Measurements from ENCODE around the gene CLUH.
"Not testable (repeated sequence)": the region's sequence is repeated elsewhere in the genome, so short reads cannot be mapped to it uniquely, and the experiment has no call there.

CLUH gene

GRCh38 chr17:2685696-2686095, 25.9 kb downstream of the CLUH start:
- DNase-seq, result no peak

GRCh38 chr17:2684549-2684948, 27.0 kb downstream of the CLUH start:
- no peak for DNase-seq

GRCh38 chr17:2683912-2684311, 27.7 kb downstream of the CLUH start:
- DNase-seq, result no peak

GRCh38 chr17:2682176-2682938, 29.2 kb downstream of the CLUH start:
- DNase-seq, result no peak

DNA sequence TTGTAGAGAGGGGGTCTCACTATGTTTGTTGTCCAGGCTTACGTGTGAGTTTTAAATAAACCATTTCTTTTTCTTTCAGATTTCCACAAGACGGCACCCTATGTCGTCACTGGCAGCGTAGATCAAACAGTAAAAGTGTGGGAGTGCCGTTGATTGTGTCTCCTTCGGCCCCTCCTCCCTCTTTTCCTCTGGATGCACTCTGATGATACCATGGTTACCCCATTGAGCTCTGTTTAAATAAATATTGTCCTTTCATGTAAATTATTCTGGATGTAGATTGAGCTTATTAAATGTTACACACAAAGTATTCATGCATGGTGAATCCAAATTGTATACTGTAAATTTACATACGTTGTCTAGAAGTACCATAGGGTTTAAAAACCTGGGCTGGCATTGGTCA, 29.9 kb downstream of the CLUH start:
- DNase-seq, result no peak

DNA sequence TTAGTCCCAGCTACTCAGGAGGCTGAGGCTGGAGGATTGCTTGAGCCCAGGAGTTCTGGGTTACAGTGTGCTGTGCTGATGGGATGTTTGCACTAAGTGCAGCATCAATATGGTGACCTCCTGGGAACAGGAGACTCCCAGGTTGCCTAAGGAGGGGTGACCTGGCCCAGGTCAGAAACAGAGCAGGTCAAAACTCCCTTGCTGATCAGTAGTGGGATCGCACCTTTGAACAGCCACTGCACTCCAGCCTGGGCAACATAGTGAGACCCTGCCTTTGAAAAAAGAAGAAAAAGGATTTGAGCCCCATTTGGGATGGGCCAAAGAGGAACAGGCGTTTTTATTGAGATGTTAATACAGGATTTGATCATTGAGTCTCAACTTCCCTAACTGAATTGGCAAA, 30.6 kb downstream of the CLUH start:
- DNase-seq, result no peak

GRCh38 chr17:2679247-2679646, 32.3 kb downstream of the CLUH start:
- DNase-seq, result not testable (repeated sequence)

DNA sequence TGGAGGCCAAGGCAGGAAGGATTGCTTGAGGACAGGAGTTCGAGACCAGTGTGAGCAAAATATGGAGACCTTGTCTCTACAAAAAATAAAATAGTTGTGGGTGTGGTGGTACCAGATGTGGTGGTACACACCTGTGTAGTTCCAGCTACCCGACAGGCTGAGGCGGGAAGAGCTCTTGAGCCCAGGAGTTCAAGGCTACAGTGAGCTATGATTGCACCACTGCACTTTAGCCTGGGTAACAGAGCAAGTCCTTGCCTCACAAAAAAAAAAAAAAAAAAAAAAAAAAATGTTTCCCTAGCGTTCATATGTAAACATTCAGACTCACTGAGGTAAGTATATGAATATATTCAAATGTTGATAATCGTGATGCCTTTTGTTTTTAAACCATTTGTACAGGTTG, 39.5 kb downstream of the CLUH start:
- DNase-seq, result no peak

DNA sequence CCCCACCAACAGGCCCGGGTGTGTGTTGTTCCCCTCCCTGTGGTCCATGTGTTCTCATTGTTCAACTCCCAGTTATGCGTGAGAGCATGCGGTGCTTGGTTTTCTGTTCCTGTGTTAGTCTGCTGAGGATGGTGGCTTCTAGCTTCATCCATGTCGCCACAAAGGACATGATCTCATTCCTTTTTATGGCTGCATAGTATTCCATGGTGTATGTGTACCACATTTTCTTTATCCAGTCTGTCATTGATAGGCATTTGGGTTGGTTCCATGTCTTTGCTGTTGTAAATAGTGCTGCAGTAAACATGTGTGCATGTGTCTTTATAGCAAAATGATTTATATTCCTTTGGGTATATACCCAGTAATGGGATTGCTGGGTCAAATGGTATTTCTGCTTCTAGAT, 51.2 kb downstream of the CLUH start:
- DNase-seq, result not testable (repeated sequence)

- DNase-seq, result not testable (repeated sequence)
Measured at GRCh38 chr17:2659337-2659736, 52.2 kb downstream of the CLUH start.

- no peak for DNase-seq
Measured at GRCh38 chr17:2656283-2656682, 55.3 kb downstream of the CLUH start.

DNA sequence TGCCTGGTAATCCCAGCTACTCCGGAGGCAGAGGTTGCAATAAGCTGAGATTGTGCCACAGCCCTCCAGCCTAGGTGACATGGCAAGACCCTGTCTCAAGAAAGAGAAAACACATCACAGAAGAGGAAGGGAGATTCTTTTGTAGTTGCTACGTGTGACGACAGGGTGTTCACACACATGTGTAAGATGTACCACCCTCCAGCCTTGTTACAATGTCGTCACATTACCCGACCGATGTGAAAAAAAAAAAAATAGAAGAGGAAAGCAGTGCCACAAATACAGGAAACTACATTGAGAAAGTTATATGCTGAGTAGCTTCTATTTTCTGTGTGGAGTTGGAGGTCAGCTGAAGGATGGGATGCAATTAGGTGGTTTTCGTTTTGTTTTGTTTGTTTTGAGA, 56.0 kb downstream of the CLUH start:
- DNase-seq, result no peak

GRCh38 chr17:2652911-2653310, 58.7 kb downstream of the CLUH start:
- not testable (repeated sequence) for DNase-seq

DNA sequence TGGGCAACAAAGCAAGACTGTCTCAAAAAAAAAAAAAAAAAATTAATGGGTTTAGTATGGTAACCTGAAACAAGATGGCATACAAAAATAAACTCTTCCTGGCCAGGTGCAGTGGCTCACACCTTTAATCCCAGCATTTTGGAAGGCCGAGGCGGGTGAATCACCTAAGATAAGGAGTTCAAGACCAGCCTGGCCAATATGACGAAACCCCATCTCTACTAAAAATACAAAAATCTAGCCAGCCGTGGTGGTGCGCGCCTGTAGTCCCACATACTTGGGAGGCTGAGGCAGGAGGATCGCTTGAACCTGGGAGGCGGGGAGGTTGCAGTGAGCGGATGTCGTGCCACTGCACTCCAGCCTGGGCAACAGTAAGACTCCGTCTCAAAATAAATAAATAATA, 62.4 kb downstream of the CLUH start:
- no peak for DNase-seq

- no peak for DNase-seq
Measured at GRCh38 chr17:2647957-2648356, 63.6 kb downstream of the CLUH start.

- no peak for DNase-seq
Measured at GRCh38 chr17:2644971-2645370, 66.6 kb downstream of the CLUH start.
